Measurements from ENCODE around the gene ACTN1. TPM values are rescaled to one million over a fixed set of nuclear protein-coding genes. Genes with fewer than 3 reads are reported as not detected.

The ACTN1 gene
- total and polyA plus RNA-seq, 2 of the 8 experiments (the other 6 are each of a cell fraction or from before 2014, with no cell fraction given): 236 to 262 TPM

DNA sequence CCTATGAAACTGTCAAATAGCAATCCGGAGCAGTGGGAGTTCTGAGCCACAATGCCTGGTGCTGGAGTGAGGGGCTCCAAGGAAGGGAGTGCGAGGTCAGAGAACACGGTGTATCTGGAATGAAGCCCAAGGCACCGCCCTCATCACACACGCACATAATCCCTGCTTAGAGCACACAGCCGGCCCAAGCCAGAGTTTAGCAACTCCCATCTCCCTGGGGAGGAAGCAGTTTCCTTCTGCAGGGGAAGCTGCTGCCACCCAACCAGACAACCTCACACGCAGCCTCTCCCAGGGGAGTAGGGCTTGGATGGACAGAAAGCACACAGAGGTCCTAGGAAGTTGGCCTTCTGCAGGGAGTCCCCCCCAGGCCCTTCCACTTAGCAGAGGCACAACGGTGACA, 31.3 kb downstream of the ACTN1 start:
- Histone ChIP-seq H4K20me1 (replicated peaks in 1 of 2; ENCODE audit: control insufficient read depth in 1 of 2, insufficient read depth in 2 of 2, low read length in 2 of 2) (peaks cover 11 to 44% of the 10 kb centered on the region in 2 experiments), H3K4me1 (replicated peaks in 1 of 4; ENCODE audit: control insufficient read depth in 3 of 4, insufficient read depth in 4 of 4, low read length in 3 of 4) (peaks cover 0 to 27% (median 9%) of the 10 kb centered on the region in 4 experiments; a peak in 5 of 7 replicates), H3K4me2 (ENCODE audit: insufficient read depth in 1 of 2, low read depth in 2 of 2, low read length in 2 of 2) (no peak overlapping the region), H2AK5ac (ENCODE audit: low read depth, low read length) (0 out of 2 replicates have a peak overlapping the region, but pooled peaks have one; percentile 3), H2BK15ac (ENCODE audit: low read length) (no peak overlapping the region), H3K9ac (replicated peaks in 1 of 4; ENCODE audit: extremely low read depth in 1 of 4, low read depth in 3 of 4, low read length in 3 of 4) (no peak overlapping the region), H2BK120ac (replicated peaks; ENCODE audit: low read depth, low read length) (no peak overlapping the region), H3K4me3 (ENCODE audit: extremely low read depth in 1 of 4, insufficient read depth in 2 of 4, low read depth in 3 of 4, low read length in 4 of 4) (no peak overlapping the region), H3K36me3 (ENCODE audit: control insufficient read depth in 2 of 4, insufficient read depth in 4 of 4, low read length in 3 of 4) (no peaks in the 10 kb centered on the region), H3K56ac (replicated peaks; ENCODE audit: insufficient read length, low read depth, low read length) (no peak overlapping the region), H2BK20ac (ENCODE audit: low read length) (no peak overlapping the region), H3K23me2 (ENCODE audit: low read depth, low read length) (no peaks in the 10 kb centered on the region; the same call in 1 of the 2 replicates), H3K14ac (ENCODE audit: insufficient read length) (no peak overlapping the region), H3K9me3 (ENCODE audit: insufficient read depth in 2 of 2, low read depth in 1 of 2, low read length in 1 of 2) (no peaks in the 10 kb centered on the region), H3K4ac (replicated peaks; ENCODE audit: insufficient read length, low read depth, low read length) (no peak overlapping the region), H3K27me3 (replicated peaks in 1 of 4; ENCODE audit: control insufficient read depth in 3 of 4, extremely low read depth in 1 of 4, insufficient read depth in 3 of 4, low read length in 3 of 4) (no peaks in the 10 kb centered on the region), H3K23ac (ENCODE audit: insufficient read length) (no peak overlapping the region), H2AFZ (ENCODE audit: low read length) (no peak overlapping the region), H3K79me2 (ENCODE audit: control insufficient read depth in 1 of 2, insufficient read depth in 2 of 2, low read length in 2 of 2) (peaks cover 13 to 97% of the 10 kb centered on the region in 2 experiments), H4K8ac (ENCODE audit: extremely low read depth, insufficient read depth, low read length) (no peak overlapping the region), H4K91ac (replicated peaks; ENCODE audit: insufficient read length, low read length) (no peak overlapping the region), H3K18ac (ENCODE audit: extremely low read depth, low read length) (no peak overlapping the region), H4K5ac (ENCODE audit: insufficient read length, low read depth, low read length) (no peak overlapping the region), H3K79me1 (ENCODE audit: low read depth, low read length) (peaks cover 45% of the 10 kb centered on the region), H3K27ac (ENCODE audit: low read depth, low read length) (no peak overlapping the region), H2BK5ac (ENCODE audit: low read depth, low read length) (no peak overlapping the region), H2BK12ac (ENCODE audit: low read depth, low read length) (no peak overlapping the region)
- no peak for TF ChIP-seq RNF2 (IDR thresholded peaks at IDR 0.05; ENCODE audit: borderline replicate concordance, low read depth, low read length, missing control alignments, poor library complexity, severe bottlenecking)
- no peak for TF ChIP-seq KDM1A (IDR thresholded peaks at IDR 0.05; ENCODE audit: borderline replicate concordance, low read length)
- TF ChIP-seq EP300 (IDR thresholded peaks at IDR 0.05; ENCODE audit: borderline replicate concordance in 1 of 2, low read depth in 2 of 2, low read length in 2 of 2): no peak
- no peak for TF ChIP-seq POLR2AphosphoS5 (IDR thresholded peaks at IDR 0.05; ENCODE audit: low read depth, low read length)
- TF ChIP-seq PHF8 (conservative IDR thresholded peaks at IDR 0.05; ENCODE audit: low read depth, low read length): no peak
- WGBS, 2 experiments (ENCODE audit: extremely low coverage in 1 of 2, insufficient coverage in 1 of 2, insufficient read length in 1 of 2, insufficient replicate concordance in 2 of 2, low coverage in 1 of 2, low lambda C conversion rate in 2 of 2, missing lambda C conversion rate in 1 of 2): 86% methylated on average over 8 of the region's 8 CpGs; no CpG with 5 or more reads in 1 of the 2 experiments
- CTCF ChIA-PET (ENCODE audit: partially characterized antibody): interaction anchor here (0.6 to 19.1 kb wide), 8 partner anchors 16 to 1615 kb away, joined by 3 to 291 read pairs (median 4); no protein-coding TSS in a partner anchor
- FAIRE-seq (no peak), DNase-seq (ENCODE audit: low read depth in 1 of 2, low spot score in 2 of 2) (no peak)
- POLR2A ChIA-PET (ENCODE audit: partially characterized antibody): interaction anchor here (1.3 to 1.6 kb wide), 4 partner anchors 8 to 33 kb away, joined by 3 to 6 read pairs (median 4); no protein-coding TSS in a partner anchor

All from H1 (cell line).